Measurements from ENCODE around the gene DGKE.

The DGKE gene

GRCh38 chr17:56893503-56893902, 59.6 kb downstream of the DGKE start:
- no peak for FAIRE-seq

GRCh38 chr17:56894859-56895455, 61.0 kb downstream of the DGKE start:
- FAIRE-seq, result no peak

- FAIRE-seq, result no peak
Observed at GRCh38 chr17:56896217-56896967, 62.4 kb downstream of the DGKE start.

GRCh38 chr17:56896968-56897359, 63.0 kb downstream of the DGKE start:
- FAIRE-seq, result no peak

GRCh38 chr17:56897646-56898424, 63.9 kb downstream of the DGKE start:
- no peak for FAIRE-seq

GRCh38 chr17:56898874-56899273, 64.9 kb downstream of the DGKE start:
- FAIRE-seq, result no peak

- no peak for FAIRE-seq
Observed at GRCh38 chr17:56899403-56899802, 65.5 kb downstream of the DGKE start.

- no peak for FAIRE-seq
Observed at GRCh38 chr17:56902348-56902747, 68.4 kb downstream of the DGKE start.

GRCh38 chr17:56903560-56903959, 69.6 kb downstream of the DGKE start:
- no peak for FAIRE-seq

GRCh38 chr17:56908001-56908542, 74.1 kb downstream of the DGKE start:
- no peak for FAIRE-seq

GRCh38 chr17:56909742-56910508, 76.0 kb downstream of the DGKE start:
- FAIRE-seq, result no peak

- FAIRE-seq, result no peak
Observed at GRCh38 chr17:56910509-56911235, 76.7 kb downstream of the DGKE start.

GRCh38 chr17:56912105-56912999, 78.4 kb downstream of the DGKE start:
- no peak for FAIRE-seq

- FAIRE-seq, result no peak
Observed at GRCh38 chr17:56913000-56913311, 79.0 kb downstream of the DGKE start.

- no peak for FAIRE-seq
Observed at GRCh38 chr17:56913353-56913866, 79.5 kb downstream of the DGKE start.

- FAIRE-seq, result no peak
Observed at GRCh38 chr17:56913867-56914580, 80.1 kb downstream of the DGKE start, which contains the start of gene TRIM25. TSS of gene TRIM25 (minus strand) at chr17:56914049. CDS start at chr17:56913988, 61 bp downstream.

- no peak for FAIRE-seq
Observed at GRCh38 chr17:56914581-56915273, 80.8 kb downstream of the DGKE start.

- FAIRE-seq, result no peak
Observed at GRCh38 chr17:56917559-56918296, 83.8 kb downstream of the DGKE start.

GRCh38 chr17:56918916-56919315, 85.0 kb downstream of the DGKE start:
- no peak for FAIRE-seq

Data from islet of Langerhans (tissue), 1 donor.